ENCODE data around the gene BRD9. TPM values are rescaled to one million over a fixed set of nuclear protein-coding genes. Genes with fewer than 3 reads are reported as not detected.

The BRD9 gene
- total RNA-seq, 6 experiments from 2014 or later = 10.7 to 16.7 (median 13.8) TPM

GRCh38 chr5:870956-871355, 21.6 kb downstream of the BRD9 start:
- TF ChIP-seq POLR2A (IDR thresholded peaks at IDR 0.05) = no peak
- TF ChIP-seq, protein P1, sequence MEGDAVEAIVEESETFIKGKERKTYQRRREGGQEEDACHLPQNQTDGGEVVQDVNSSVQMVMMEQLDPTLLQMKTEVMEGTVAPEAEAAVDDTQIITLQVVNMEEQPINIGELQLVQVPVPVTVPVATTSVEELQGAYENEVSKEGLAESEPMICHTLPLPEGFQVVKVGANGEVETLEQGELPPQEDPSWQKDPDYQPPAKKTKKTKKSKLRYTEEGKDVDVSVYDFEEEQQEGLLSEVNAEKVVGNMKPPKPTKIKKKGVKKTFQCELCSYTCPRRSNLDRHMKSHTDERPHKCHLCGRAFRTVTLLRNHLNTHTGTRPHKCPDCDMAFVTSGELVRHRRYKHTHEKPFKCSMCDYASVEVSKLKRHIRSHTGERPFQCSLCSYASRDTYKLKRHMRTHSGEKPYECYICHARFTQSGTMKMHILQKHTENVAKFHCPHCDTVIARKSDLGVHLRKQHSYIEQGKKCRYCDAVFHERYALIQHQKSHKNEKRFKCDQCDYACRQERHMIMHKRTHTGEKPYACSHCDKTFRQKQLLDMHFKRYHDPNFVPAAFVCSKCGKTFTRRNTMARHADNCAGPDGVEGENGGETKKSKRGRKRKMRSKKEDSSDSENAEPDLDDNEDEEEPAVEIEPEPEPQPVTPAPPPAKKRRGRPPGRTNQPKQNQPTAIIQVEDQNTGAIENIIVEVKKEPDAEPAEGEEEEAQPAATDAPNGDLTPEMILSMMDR (IDR thresholded peaks at IDR 0.05) = no peak
- no peak overlapping the region for H3K4me3 ChIP-seq
- no peaks in the 10 kb centered on the region for H3K4me1 ChIP-seq
- no peak overlapping the region for H3K27ac ChIP-seq
- no peaks in the 10 kb centered on the region for H3K27me3 ChIP-seq
- peak in 1 of 3 donors; percentile 32 for DNase-seq
- ATAC-seq = no peak
- peaks cover 0 to 67% (median 29%) of the 10 kb centered on the region in 4 donors for H3K36me3 ChIP-seq
- intact Hi-C loops (cut with DNase I) = no loop called here
- WGBS (ENCODE audit: insufficient coverage, low coverage, low lambda C conversion rate, missing lambda C conversion rate) = 90% methylated on average over 2 of the region's 5 CpGs
- no peaks in the 10 kb centered on the region for H3K9me3 ChIP-seq

GRCh38 chr5:868428-869135, 24.0 kb downstream of the BRD9 start:
- ATAC-seq (no peak), DNase-seq (peak in 1 of 3 donors; percentile 40)
- Histone ChIP-seq H3K4me3 (no peak overlapping the region), H3K4me1 (peaks cover 0 to 13% (median 0%) of the 10 kb centered on the region in 4 donors), H3K36me3 (peaks cover 0 to 67% (median 21%) of the 10 kb centered on the region in 4 donors), H3K9me3 (no peaks in the 10 kb centered on the region), H3K27ac (no peak overlapping the region), H3K27me3 (no peaks in the 10 kb centered on the region)
- 96% methylated on average over 4 of the region's 16 CpGs for WGBS (ENCODE audit: insufficient coverage, low coverage, low lambda C conversion rate, missing lambda C conversion rate)
- intact Hi-C loops (cut with DNase I) = no loop called here
- TF ChIP-seq, protein P1 (IDR thresholded peaks at IDR 0.05) = no peak
- TF ChIP-seq POLR2A (IDR thresholded peaks at IDR 0.05) = no peak

- DNase-seq (peak in 1 of 3 donors; percentile 37), ATAC-seq (no peak)
- H3K27me3 ChIP-seq = no peaks in the 10 kb centered on the region
- no peak overlapping the region for H3K27ac ChIP-seq
- H3K36me3 ChIP-seq = peaks cover 0 to 71% (median 21%) of the 10 kb centered on the region in 4 donors
- intact Hi-C loops (cut with DNase I) = no loop called here
- H3K4me1 ChIP-seq = peaks cover 0 to 13% (median 0%) of the 10 kb centered on the region in 4 donors
- TF ChIP-seq, protein P1 (IDR thresholded peaks at IDR 0.05) = no peak
- TF ChIP-seq POLR2A (IDR thresholded peaks at IDR 0.05) = no peak
- 68% methylated on average over 2 of the region's 6 CpGs for WGBS (ENCODE audit: insufficient coverage, low coverage, low lambda C conversion rate, missing lambda C conversion rate)
- H3K4me3 ChIP-seq = no peak overlapping the region
- no peaks in the 10 kb centered on the region for H3K9me3 ChIP-seq
These were observed 25.2 kb downstream of the BRD9 start for GRCh38 chr5:867300-867870.

DNA sequence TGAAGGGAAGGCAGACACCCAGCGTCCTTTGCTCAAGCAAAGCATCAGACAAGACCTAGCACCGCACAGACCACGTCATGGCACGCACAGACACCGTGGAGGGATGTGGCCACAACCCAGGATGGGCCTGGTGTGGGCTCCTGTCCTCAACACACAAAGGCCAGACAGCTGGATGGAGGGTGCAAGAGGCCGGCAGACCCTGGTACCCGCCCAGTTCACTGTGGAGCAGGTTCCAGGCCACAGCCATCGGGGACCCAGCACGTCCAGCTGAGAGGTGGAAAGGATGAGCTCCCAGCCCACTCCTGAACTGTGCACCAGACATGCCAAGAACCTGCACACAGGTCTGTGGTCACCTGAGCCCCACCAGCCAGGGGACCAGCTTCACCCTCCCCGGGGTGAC, 26.8 kb downstream of the BRD9 start:
- no peak for TF ChIP-seq POLR2A (IDR thresholded peaks at IDR 0.05)
- TF ChIP-seq, protein P1 (IDR thresholded peaks at IDR 0.05) = no peak
- H3K36me3 ChIP-seq = peaks cover 0 to 57% (median 14%) of the 10 kb centered on the region in 4 donors
- H3K4me1 ChIP-seq = peaks cover 0 to 13% (median 0%) of the 10 kb centered on the region in 4 donors
- peak overlapping the region in 1 of 3 donors; percentile 63 for H3K27ac ChIP-seq
- ATAC-seq (no peak), DNase-seq (peak in 1 of 3 donors; percentile 52)
- H3K9me3 ChIP-seq = no peaks in the 10 kb centered on the region
- no peaks in the 10 kb centered on the region for H3K27me3 ChIP-seq
- WGBS (ENCODE audit: insufficient coverage, low coverage, low lambda C conversion rate, missing lambda C conversion rate) = 100% methylated on average over 3 of the region's 10 CpGs
- H3K4me3 ChIP-seq = no peak overlapping the region
- intact Hi-C loops (cut with DNase I) = no loop called here

Measured in right lobe of liver (tissue), 6 donors.